ENCODE measurements around the gene SEC24C.
"Not testable (repeated sequence)": the region's sequence is repeated elsewhere in the genome, so short reads cannot be mapped to it uniquely, and the experiment has no call there.

SEC24C gene

DNA sequence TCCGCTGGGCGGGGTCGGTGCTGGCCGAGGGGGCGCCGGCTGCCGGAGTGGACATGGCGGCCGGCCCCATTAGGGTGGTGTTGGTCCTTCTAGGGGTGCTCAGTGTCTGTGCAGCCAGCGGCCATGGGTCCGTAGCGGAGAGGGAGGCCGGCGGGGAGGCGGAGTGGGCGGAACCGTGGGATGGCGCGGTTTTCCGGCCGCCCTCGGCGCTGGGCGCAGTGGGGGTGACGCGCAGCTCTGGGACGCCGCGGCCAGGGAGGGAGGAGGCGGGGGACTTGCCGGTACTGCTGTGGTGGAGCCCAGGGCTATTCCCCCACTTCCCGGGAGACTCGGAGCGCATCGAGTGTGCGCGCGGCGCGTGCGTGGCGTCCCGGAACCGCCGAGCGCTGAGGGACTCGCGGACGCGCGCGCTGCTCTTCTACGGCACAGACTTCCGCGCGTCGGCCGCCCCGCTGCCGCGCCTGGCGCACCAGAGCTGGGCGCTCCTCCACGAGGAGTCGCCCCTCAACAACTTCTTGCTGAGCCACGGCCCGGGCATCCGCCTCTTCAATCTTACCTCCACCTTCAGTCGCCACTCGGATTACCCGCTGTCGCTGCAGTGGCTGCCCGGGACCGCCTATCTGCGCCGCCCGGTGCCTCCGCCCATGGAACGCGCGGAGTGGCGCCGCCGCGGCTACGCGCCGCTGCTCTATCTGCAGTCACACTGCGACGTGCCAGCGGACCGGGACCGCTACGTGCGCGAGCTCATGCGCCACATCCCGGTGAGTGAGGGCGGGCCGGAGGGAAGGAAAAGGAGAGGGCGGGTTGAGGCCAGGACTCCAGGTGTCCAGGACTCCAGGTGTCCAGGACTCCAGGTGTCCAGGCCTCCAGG, 28.3 kb downstream of the SEC24C start:
- DNase-seq (ENCODE audit: low read depth), result peak; percentile 86

DNA sequence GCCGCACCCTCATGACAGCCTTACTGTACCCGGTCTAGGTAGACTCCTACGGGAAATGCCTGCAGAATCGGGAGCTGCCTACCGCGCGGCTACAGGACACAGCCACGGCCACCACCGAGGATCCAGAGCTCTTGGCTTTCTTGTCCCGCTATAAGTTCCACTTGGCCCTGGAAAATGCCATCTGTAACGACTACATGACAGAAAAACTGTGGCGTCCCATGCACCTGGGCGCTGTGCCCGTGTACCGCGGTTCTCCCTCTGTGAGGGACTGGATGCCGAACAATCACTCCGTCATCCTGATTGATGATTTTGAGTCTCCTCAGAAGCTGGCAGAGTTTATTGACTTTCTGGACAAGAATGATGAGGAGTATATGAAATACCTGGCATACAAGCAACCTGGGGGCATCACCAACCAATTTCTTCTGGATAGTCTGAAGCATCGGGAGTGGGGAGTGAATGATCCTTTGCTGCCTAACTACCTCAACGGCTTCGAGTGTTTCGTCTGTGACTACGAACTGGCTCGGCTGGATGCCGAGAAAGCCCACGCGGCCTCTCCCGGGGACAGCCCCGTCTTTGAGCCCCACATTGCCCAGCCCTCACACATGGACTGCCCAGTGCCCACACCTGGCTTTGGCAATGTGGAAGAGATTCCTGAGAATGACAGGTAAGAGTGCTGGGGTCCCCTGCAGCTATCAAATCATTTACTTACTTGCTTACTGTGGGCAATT, 29.1 kb downstream of the SEC24C start:
- peak; percentile 29 for DNase-seq (ENCODE audit: low read depth)

- DNase-seq (ENCODE audit: low read depth), result peak; percentile 51
These were observed 30.5 kb downstream of the SEC24C start for GRCh38 chr10:73774637-73775036.

DNA sequence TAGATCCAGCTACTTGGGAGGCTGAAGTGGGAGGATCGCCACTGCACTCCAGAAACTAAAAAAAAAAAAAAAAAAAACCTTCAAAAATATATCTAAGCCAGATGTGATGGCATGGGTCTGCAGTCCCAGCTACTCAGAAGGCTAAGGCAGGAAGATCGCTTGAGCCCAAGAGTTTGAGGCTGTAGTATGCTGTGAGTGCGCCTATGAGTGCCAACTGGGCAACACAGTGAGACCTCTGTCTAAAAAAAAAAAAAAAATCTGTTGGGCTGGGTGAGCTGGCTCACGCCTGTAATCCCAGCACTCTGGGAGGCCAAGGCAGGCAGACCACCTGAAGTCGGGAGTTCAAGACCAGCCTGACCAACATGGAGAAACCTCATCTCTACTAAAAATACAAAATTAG, 34.8 kb downstream of the SEC24C start:
- no peak for DNase-seq (ENCODE audit: low read depth)

DNA sequence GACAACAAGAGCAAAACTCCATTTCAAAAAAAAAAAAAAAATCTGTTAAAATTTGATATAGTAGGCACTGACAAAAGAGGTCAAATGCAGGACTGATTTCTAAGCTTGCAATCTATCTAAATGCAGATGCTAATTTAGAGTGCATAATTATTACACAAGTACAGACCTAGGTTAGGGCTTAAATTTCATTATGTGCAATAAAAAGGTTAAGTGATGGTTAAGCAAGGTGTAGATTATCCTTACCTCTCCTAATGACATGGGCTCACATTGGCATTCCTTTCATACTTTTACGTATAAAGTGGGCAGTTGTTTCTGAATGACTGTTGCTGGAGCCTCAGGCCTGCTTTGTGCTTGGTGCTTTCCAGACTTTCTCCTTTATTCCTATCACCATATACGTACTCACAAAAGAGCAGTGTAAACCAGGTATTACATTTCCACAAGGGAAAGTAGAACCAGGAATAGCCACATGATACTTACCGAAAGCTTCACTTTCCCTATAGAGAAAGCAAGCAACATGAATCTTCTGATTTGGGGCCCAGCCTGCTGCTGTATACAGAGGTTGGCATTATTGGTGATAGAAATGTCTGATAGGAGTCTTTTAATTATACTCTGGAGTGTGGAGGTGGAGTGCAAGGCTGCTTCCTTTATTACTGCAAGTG, 35.5 kb downstream of the SEC24C start:
- DNase-seq (ENCODE audit: low read depth), result no peak

DNA sequence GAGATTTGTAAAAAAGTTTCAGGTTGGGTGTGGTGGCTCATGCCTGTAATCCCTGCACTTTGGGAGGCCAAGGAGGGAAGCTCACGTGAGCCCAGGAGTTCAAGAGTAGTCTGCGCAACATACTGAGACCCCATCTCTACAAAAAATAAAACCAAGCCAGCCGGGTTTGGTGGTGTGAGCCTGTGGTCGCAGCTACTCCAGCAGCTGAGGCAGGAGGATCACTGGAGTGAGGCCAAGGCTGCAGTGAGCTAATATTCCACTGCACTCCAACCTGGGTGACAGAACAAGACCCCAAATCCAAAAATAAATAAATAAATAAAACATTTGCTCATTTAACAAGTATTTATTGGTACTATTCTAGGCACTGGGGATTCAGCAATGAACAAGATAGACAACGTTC, 36.1 kb downstream of the SEC24C start:
- no peak for DNase-seq (ENCODE audit: low read depth)

GRCh38 chr10:73780966-73781365, 36.8 kb downstream of the SEC24C start:
- DNase-seq (ENCODE audit: low read depth), result no peak

DNA sequence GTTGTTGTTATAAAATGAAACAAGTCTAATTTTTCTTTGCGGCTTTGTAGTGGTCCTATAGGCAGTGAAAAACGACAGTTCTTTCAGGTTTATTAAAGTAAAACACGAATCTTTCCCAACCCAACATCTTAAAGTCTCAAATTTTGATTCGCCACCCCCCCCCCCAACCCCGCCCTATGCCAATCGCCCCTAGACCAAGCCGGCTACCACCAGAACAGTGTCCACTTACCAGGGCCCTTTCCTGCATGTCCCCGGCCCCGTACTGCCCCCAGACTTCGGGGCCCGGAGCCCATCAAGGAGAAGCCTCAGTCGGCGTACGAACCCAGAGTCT, 37.3 kb downstream of the SEC24C start:
- no peak for DNase-seq (ENCODE audit: low read depth)

- DNase-seq (ENCODE audit: low read depth), result peak; percentile 92
These were observed 37.9 kb downstream of the SEC24C start, which contains the start of gene CHCHD1 for GRCh38 chr10:73781879-73782748. Gene CHCHD1 (plus strand): TSS chr10:73782048. CDS start chr10:73782076, 28 bp downstream.

- no peak for DNase-seq (ENCODE audit: low read depth)
These were observed 38.5 kb downstream of the SEC24C start for GRCh38 chr10:73782749-73783085.

GRCh38 chr10:73785211-73785720, 41.1 kb downstream of the SEC24C start, which contains the start of gene ZSWIM8:
Gene ZSWIM8 (plus strand): TSS chr10:73785606. CDS start chr10:73785879, 273 bp downstream.
- peak; percentile 96 for DNase-seq (ENCODE audit: low read depth)

DNA sequence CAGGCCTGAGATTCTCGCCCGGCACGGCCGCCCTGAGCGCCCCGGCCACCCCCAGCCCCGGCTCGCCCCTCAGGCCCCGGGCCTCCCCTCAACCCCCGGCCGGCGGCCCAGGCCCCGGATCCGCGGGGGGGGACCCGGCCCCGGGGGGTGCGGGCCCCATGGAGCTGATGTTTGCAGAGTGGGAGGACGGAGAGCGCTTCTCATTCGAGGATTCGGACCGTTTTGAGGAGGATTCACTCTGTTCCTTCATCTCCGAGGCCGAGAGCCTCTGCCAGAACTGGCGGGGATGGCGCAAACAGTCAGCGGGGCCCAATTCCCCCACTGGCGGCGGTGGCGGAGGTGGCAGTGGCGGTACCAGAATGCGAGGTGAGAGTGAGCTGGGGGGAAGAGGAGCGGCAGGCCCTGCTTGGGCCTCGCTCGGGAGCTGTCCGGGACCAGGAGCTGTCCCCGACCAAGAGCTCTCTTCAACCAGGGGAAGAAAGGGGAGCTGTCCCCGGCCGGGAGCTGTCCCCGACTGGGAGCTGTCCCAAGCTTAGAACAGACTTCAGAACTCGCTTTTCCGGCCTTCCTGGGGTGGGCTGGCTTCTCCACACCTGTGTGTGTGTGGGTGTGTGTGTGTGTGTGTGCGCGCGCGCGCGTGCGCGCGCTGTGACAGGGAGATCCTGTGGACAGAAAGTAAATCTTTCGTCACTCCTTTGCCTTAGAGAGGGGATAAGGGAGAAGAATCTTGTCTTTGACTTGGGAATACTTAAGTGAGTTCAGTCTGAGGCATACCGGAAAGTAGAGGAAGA, 41.7 kb downstream of the SEC24C start:
- peak; percentile 63 for DNase-seq (ENCODE audit: low read depth)

DNA sequence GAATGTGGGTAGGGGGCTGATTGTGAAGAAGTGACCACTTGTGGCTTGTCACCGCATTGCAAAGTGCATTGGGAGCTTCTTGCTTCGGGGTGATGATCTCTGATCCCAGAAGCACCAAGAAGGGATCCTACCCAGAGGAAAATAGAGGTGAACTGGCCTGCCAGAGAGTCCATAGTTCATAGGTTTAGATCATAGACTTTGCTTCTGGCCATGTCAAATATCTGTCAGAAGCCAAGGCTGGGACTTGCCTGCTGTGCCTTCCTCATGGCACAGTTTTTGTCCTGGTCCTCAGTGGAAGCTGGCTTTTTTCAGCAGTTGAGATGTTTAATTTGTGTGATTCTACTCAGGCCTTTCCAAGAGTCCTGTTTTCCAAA, 42.3 kb downstream of the SEC24C start:
- no peak for DNase-seq (ENCODE audit: low read depth)

DNA sequence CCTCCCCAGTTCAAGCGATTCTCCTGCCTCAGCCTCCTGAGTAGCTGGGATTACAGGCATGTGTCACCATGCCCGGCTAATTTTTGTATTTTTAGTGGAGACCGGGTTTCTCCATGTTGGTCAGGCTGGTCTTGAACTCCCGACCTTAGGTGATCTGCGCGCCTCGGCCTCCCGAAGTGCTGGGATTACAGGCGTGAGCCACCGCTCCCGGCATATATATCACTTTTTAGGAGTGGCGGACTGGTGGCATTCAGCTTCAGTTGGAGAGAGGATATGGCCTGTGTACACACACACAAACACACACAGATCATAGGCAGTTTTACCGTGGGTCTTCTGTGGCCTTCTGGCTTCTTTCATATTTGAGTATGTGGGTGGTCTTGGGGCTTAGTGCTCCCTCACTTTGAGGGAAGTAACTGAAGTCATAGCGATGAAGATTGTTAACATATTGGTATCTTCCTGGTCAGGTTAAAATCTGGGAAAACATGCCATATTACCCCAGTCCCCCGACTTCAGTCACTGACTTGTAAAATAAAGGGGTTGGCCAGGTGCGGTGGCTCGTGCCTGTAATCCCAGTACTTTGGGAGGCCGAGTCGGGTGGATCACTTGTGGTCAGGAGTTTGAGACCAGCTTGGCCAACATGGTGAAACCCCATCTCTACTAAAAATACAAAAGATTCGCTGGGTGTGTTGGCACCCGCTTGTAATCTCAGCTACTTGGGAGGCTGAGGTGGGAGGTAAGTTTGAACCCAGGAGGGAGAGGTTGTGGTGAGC, 43.0 kb downstream of the SEC24C start:
- not testable (repeated sequence) for DNase-seq (ENCODE audit: low read depth)

GRCh38 chr10:73788864-73789658, 44.9 kb downstream of the SEC24C start:
- no peak for DNase-seq (ENCODE audit: low read depth)

GRCh38 chr10:73789659-73790055, 45.5 kb downstream of the SEC24C start:
- no peak for DNase-seq (ENCODE audit: low read depth)

GRCh38 chr10:73790886-73791625, 46.9 kb downstream of the SEC24C start:
- DNase-seq (ENCODE audit: low read depth), result no peak

DNA sequence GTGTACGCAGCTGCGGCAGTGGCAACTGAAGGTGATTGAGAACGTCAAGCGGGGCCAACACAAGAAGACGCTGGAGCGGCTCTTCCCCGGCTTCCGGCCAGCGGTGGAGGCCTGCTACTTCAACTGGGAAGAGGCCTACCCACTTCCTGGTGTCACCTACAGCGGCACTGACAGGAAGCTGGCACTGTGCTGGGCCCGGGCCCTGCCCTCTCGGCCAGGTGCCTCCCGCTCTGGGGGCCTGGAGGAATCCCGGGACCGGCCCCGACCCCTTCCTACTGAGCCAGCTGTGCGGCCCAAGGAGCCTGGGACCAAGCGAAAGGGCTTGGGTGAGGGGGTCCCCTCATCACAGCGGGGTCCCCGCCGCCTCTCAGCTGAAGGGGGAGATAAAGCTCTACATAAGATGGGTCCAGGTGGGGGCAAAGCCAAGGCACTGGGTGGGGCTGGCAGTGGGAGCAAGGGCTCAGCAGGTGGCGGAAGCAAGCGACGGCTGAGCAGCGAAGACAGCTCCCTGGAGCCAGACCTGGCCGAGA, 47.8 kb downstream of the SEC24C start:
- DNase-seq (ENCODE audit: low read depth), result no peak
